ENCODE results near the gene CCDC158.

The CCDC158 gene

GRCh38 chr4:76342191-76342590 is 78.8 kb downstream of the CCDC158 start:
- Mint-ChIP-seq H3K4me1 (ENCODE audit: low read depth in 2 of 2) (no peaks in the 10 kb centered on the region), H3K27me3 (peaks cover 18 to 30% of the 10 kb centered on the region in 2 donors), H3K9me3 (peaks cover 0 to 4% of the 10 kb centered on the region in 2 donors), H3K4me3 (no peak overlapping the region), H3K36me3 (ENCODE audit: insufficient read depth) (no peaks in the 10 kb centered on the region), H3K27ac (no peak overlapping the region)
- ATAC-seq (replicated peaks): no peak
- no peak for DNase-seq

- H3K36me3 Mint-ChIP-seq (ENCODE audit: insufficient read depth): no peaks in the 10 kb centered on the region
- H3K4me1 Mint-ChIP-seq (ENCODE audit: low read depth in 2 of 2): no peaks in the 10 kb centered on the region
- no peak for ATAC-seq (replicated peaks)
- no peak overlapping the region for H3K27ac Mint-ChIP-seq
- peaks cover 0 to 3% of the 10 kb centered on the region in 2 donors for H3K9me3 Mint-ChIP-seq
- no peak overlapping the region for H3K4me3 Mint-ChIP-seq
- DNase-seq: no peak
- peaks cover 18 to 37% of the 10 kb centered on the region in 2 donors for H3K27me3 Mint-ChIP-seq
These were observed 79.9 kb downstream of the CCDC158 start for GRCh38 chr4:76341063-76341462.

GRCh38 chr4:76339364-76339763 is 81.6 kb downstream of the CCDC158 start:
- H3K27ac Mint-ChIP-seq: no peak overlapping the region
- no peaks in the 10 kb centered on the region for H3K4me1 Mint-ChIP-seq (ENCODE audit: low read depth in 2 of 2)
- no peak overlapping the region for H3K4me3 Mint-ChIP-seq
- peaks cover 7 to 27% of the 10 kb centered on the region in 2 donors for H3K27me3 Mint-ChIP-seq
- DNase-seq (no peak), ATAC-seq (replicated peaks) (no peak)
- H3K9me3 Mint-ChIP-seq: no peaks in the 10 kb centered on the region
- no peaks in the 10 kb centered on the region for H3K36me3 Mint-ChIP-seq (ENCODE audit: insufficient read depth)

- no peaks in the 10 kb centered on the region for H3K9me3 Mint-ChIP-seq
- H3K4me3 Mint-ChIP-seq: no peak overlapping the region
- no peaks in the 10 kb centered on the region for H3K4me1 Mint-ChIP-seq (ENCODE audit: low read depth in 2 of 2)
- H3K27ac Mint-ChIP-seq: no peak overlapping the region
- no peaks in the 10 kb centered on the region for H3K36me3 Mint-ChIP-seq (ENCODE audit: insufficient read depth)
- no peak for DNase-seq
- no peak for ATAC-seq (replicated peaks)
- peaks cover 7% of the 10 kb centered on the region in 2 donors for H3K27me3 Mint-ChIP-seq
These were observed 86.1 kb downstream of the CCDC158 start for GRCh38 chr4:76334885-76335284.

DNA sequence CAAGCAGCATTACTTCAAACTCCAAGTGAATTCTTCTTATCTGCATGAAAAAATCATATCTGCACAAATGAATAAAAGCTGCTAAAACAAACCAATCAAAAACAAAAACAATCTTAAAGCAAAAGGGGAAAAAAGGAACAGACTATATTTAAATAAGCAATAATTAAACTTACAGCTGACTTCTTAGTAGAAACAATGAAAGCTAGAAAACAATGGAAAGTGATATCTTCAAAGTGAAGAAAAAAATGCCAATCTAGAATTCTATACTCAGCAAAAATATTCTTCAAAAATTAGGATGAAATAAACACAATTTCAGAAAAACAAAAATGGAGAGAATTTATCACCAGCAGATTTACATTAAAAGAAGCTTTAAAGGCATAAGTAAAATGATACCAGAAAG is 94.4 kb downstream of the CCDC158 start:
- no peak for ATAC-seq (replicated peaks)
- no peaks in the 10 kb centered on the region for H3K36me3 Mint-ChIP-seq (ENCODE audit: insufficient read depth)
- H3K4me3 Mint-ChIP-seq: no peak overlapping the region

DNA sequence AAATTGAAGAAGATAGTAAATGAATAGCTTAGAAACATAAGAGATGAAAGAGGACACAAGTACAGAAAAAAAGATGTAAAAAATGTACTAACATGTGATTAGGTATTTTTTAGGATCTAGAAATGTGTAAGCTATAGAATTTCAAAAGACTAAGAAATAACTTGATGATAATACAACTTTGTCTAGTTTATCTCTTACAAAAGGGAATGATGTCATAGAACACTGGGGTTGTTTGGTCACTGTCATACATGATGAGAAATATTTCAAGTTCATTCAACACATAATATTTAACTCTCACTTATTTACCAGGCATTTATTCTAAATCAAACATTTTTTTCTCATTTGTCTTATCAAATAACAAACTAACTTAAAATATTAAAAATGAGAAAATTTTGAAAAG is 95.9 kb downstream of the CCDC158 start:
- peaks cover 3 to 7% of the 10 kb centered on the region in 2 donors for H3K9me3 Mint-ChIP-seq
- peaks cover 11 to 16% of the 10 kb centered on the region in 2 donors for H3K27me3 Mint-ChIP-seq
- no peak overlapping the region for H3K4me3 Mint-ChIP-seq
- no peak overlapping the region for H3K27ac Mint-ChIP-seq
- no peaks in the 10 kb centered on the region for H3K4me1 Mint-ChIP-seq (ENCODE audit: low read depth in 2 of 2)
- H3K36me3 Mint-ChIP-seq (ENCODE audit: insufficient read depth): no peaks in the 10 kb centered on the region
- ATAC-seq (replicated peaks): no peak
- no peak for DNase-seq

More for the DNA sequence above, 94.4 kb downstream of the CCDC158 start:
- Mint-ChIP-seq H3K4me1 (ENCODE audit: low read depth in 2 of 2) (no peaks in the 10 kb centered on the region), H3K27me3 (peaks cover 11 to 16% of the 10 kb centered on the region in 2 donors), H3K27ac (no peak overlapping the region), H3K9me3 (peaks cover 3 to 7% of the 10 kb centered on the region in 2 donors)
- DNase-seq: no peak

DNA sequence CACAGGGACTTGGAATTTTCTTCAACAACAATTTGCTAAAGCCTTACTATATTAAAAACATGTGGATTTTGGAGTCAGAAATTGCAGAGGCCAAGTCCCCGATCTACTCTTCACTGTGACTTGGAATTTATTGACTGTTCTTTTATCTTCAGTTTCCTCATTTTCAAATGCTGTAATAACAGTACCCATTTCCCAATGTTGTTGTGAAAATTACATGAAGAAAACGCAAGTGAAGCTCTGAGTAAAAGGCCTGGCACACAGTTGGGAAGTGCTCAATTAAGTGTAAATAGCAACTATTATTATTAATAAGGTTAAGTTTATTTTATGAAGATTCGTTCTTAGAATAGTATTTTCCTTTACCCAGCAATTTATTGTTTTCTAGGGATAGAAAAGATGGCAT is 98.7 kb downstream of the CCDC158 start:
- Mint-ChIP-seq H3K4me3 (no peak overlapping the region), H3K27me3 (peaks cover 0 to 15% of the 10 kb centered on the region in 2 donors), H3K36me3 (ENCODE audit: insufficient read depth) (no peaks in the 10 kb centered on the region), H3K27ac (no peak overlapping the region), H3K4me1 (ENCODE audit: low read depth in 2 of 2) (no peaks in the 10 kb centered on the region), H3K9me3 (peaks cover 1 to 17% of the 10 kb centered on the region in 2 donors)
- DNase-seq (no peak), ATAC-seq (replicated peaks) (no peak)

DNA sequence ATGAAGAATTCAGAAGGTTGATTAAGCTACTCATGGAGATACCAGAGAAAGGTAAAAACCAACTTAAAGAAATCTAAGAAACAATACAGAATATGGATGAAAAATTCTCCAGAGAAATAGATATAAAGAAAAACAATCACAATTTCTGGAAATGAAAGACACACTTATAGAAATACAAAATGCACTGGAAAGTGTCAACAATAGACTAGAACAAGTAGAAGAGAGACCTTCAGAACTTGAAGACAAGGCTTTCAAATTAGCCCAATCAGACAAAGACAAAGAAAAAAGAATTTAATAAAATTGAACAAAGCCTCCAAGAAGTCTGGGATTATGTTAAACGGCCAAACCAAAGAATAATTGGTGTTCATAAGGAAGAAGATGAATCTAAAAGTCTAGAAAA is 104.8 kb downstream of the CCDC158 start:
- no peak overlapping the region for H3K4me3 Mint-ChIP-seq
- H3K4me1 Mint-ChIP-seq (ENCODE audit: low read depth in 2 of 2): no peaks in the 10 kb centered on the region
- no peak for DNase-seq
- peaks cover 0 to 25% of the 10 kb centered on the region in 2 donors for H3K9me3 Mint-ChIP-seq
- peaks cover 0 to 47% of the 10 kb centered on the region in 2 donors for H3K27me3 Mint-ChIP-seq
- H3K36me3 Mint-ChIP-seq (ENCODE audit: insufficient read depth): no peaks in the 10 kb centered on the region
- no peak for ATAC-seq (replicated peaks)
- H3K27ac Mint-ChIP-seq: no peak overlapping the region

DNA sequence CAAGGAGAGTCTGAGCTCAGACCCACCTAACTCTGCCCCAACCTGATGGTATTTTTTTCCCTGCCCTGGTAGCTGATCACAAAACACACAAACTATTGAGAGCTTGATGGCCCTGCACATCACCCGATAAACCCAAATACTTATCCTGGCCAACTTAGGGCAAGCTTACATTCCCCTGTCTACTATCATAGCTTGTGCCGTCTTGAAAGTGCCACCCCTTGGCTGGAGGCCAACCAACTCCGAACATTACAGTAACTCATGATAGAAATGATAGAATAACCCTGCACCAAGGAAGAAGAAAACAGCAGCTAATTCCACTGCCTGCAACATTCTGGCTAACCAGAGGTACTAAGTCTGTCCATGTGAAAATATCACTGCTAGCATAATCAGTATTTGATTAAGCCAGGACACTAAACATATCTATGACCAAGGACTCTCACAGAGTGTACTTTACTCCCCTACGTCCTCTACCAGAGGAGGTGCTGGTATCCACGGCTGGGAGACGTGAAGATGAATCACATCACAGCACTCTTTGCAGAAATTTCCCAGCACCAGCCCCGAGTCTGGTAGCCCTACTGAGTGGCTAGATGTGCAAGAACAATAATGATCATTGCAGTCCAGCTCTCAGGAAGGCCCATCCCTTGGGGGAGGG is 105.5 kb downstream of the CCDC158 start:
- no peak overlapping the region for H3K4me3 Mint-ChIP-seq
- no peak for ATAC-seq (replicated peaks)
- H3K27ac Mint-ChIP-seq: no peak overlapping the region
- peaks cover 0 to 47% of the 10 kb centered on the region in 2 donors for H3K27me3 Mint-ChIP-seq
- peaks cover 0 to 3% of the 10 kb centered on the region in 2 donors for H3K4me1 Mint-ChIP-seq (ENCODE audit: low read depth in 2 of 2)
- no peak for DNase-seq
- no peaks in the 10 kb centered on the region for H3K36me3 Mint-ChIP-seq (ENCODE audit: insufficient read depth)
- H3K9me3 Mint-ChIP-seq: peaks cover 0 to 25% of the 10 kb centered on the region in 2 donors

- Mint-ChIP-seq H3K27me3 (peaks cover 0 to 45% of the 10 kb centered on the region in 2 donors), H3K27ac (no peak overlapping the region), H3K9me3 (peaks cover 0 to 25% of the 10 kb centered on the region in 2 donors), H3K4me3 (no peak overlapping the region), H3K4me1 (ENCODE audit: low read depth in 2 of 2) (peaks cover 0 to 3% of the 10 kb centered on the region in 2 donors), H3K36me3 (ENCODE audit: insufficient read depth) (no peaks in the 10 kb centered on the region)
- DNase-seq (no peak), ATAC-seq (replicated peaks) (no peak)
These were observed 107.4 kb downstream of the CCDC158 start for GRCh38 chr4:76313547-76313946.

GRCh38 chr4:76312457-76312856 is 108.5 kb downstream of the CCDC158 start:
- H3K36me3 Mint-ChIP-seq (ENCODE audit: insufficient read depth): no peaks in the 10 kb centered on the region
- ATAC-seq (replicated peaks) (no peak), DNase-seq (no peak)
- no peak overlapping the region for H3K4me3 Mint-ChIP-seq
- H3K27ac Mint-ChIP-seq: no peak overlapping the region
- H3K4me1 Mint-ChIP-seq (ENCODE audit: low read depth in 2 of 2): peaks cover 0 to 3% of the 10 kb centered on the region in 2 donors
- peaks cover 0 to 34% of the 10 kb centered on the region in 2 donors for H3K27me3 Mint-ChIP-seq
- peaks cover 0 to 17% of the 10 kb centered on the region in 2 donors for H3K9me3 Mint-ChIP-seq

GRCh38 chr4:76311896-76312331 is 109.0 kb downstream of the CCDC158 start:
- peaks cover 0 to 28% of the 10 kb centered on the region in 2 donors for H3K27me3 Mint-ChIP-seq
- H3K9me3 Mint-ChIP-seq: peaks cover 0 to 11% of the 10 kb centered on the region in 2 donors
- DNase-seq (no peak), ATAC-seq (replicated peaks) (no peak)
- peaks cover 3% of the 10 kb centered on the region in 2 donors for H3K4me1 Mint-ChIP-seq (ENCODE audit: low read depth in 2 of 2)
- H3K4me3 Mint-ChIP-seq: no peak overlapping the region
- no peaks in the 10 kb centered on the region for H3K36me3 Mint-ChIP-seq (ENCODE audit: insufficient read depth)
- no peak overlapping the region for H3K27ac Mint-ChIP-seq

DNA sequence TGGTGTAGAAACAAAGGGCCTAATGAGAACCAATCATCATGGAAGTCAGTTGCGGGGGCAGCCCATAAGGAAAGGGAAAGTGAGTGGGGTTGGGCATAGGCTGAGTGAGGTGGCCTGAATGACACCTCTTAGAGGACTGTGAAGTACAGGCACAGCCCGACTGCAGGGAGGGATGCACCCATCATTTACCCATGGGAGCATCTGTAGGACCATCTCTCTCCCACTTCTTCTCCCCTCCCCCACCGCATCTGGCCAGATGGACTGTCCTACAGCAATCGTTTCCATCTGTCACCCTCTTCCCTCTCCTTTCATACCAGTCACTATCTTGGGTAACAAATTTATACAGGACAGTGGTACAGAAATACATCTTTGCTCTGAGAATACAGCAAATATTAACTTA is 110.3 kb downstream of the CCDC158 start:
- Mint-ChIP-seq H3K4me1 (ENCODE audit: low read depth in 2 of 2) (peaks cover 3 to 4% of the 10 kb centered on the region in 2 donors), H3K27ac (peak overlapping the region in 1 of 2 donors; percentile 32), H3K4me3 (no peak overlapping the region), H3K36me3 (ENCODE audit: insufficient read depth) (no peaks in the 10 kb centered on the region), H3K27me3 (peaks cover 0 to 16% of the 10 kb centered on the region in 2 donors), H3K9me3 (no peaks in the 10 kb centered on the region)
- ATAC-seq (replicated peaks): no peak
- no peak for DNase-seq

DNA sequence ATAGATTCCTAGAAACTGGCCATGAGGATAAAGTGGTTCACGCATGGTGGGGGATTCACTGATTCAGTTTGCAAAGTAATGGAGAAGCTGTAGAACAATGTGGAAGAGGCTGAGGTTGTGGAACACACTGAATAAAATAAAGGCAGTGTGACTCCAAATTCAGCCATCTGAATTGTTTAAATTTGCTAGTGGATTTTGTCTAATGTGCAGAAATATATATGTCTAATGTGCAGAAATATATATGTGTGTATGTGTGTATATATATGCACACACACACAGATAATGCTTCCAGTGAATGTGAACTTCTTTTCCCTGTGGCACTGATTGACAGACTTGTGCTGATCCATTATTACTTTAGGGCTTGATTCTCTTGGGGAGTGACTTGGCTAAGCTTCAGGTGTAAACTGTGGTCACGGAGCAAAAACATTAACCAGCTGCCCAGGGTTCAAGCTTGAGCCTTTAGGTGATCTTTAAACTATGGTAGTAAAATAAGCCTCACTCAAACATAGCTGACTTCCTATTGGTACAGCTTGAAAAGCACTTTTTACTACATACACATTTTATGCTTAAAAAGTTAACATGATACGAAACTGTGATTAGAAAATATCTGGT is 110.9 kb downstream of the CCDC158 start:
- DNase-seq (no peak), ATAC-seq (replicated peaks) (no peak)
- Mint-ChIP-seq H3K4me3 (no peak overlapping the region), H3K27me3 (peaks cover 0 to 10% of the 10 kb centered on the region in 2 donors), H3K36me3 (ENCODE audit: insufficient read depth) (no peaks in the 10 kb centered on the region), H3K4me1 (ENCODE audit: low read depth in 2 of 2) (peaks cover 9 to 10% of the 10 kb centered on the region in 2 donors), H3K9me3 (no peaks in the 10 kb centered on the region), H3K27ac (peak overlapping the region in 1 of 2 donors; percentile 32)

All from effector memory CD8-positive, alpha-beta T cell (primary cell).